Mesodermal cell (in vitro differentiated cells): ENCODE data around the gene GRIK1.

Experiments
- H3K27ac ChIP-seq: 2 replicates; pipeline ENCODE4 v1.7.0; 2013; ENCODE audit warnings: mild to moderate bottlenecking, low read depth, low read length, moderate library complexity; ENCODE audit not compliant: severe bottlenecking
- H3K36me3 ChIP-seq: 2 replicates; pipeline ENCODE4 v1.7.1; 2013; ENCODE audit warnings: mild to moderate bottlenecking, low read length, moderate library complexity; ENCODE audit not compliant: control insufficient read depth, insufficient read depth
- H3K4me1 ChIP-seq: one replicate; pipeline ENCODE4 v1.7.1; 2013; ENCODE audit warnings: mild to moderate bottlenecking, low read length; ENCODE audit not compliant: insufficient read depth, control insufficient read depth, poor library complexity, severe bottlenecking
- H3K4me3 ChIP-seq: 2 replicates; pipeline ENCODE4 v1.7.0; 2013; ENCODE audit warnings: low read length, control low read depth, mild to moderate bottlenecking; ENCODE audit not compliant: insufficient read depth, poor library complexity, severe bottlenecking; ENCODE audit errors: extremely low read depth
- H3K9me3 ChIP-seq: 2 replicates; pipeline ENCODE4 v1.7.1; 2013; ENCODE audit warnings: mild to moderate bottlenecking, low read length, moderate library complexity; ENCODE audit not compliant: control insufficient read depth
- WGBS, 2 experiments: methylation state at CpG; one replicate each; pipeline ENCODE4 v1.1.5; 2013; ENCODE audit warnings: missing lambda C conversion rate in 2 of 2; ENCODE audit not compliant: insufficient coverage in 2 of 2; 5-methylcytosine and 5-hydroxymethylcytosine counted together

Gene GRIK1

GRCh38 chr21:29708401-29708800 is 231.4 kb downstream of the GRIK1 start:
- Histone ChIP-seq H3K36me3 (no peaks in the 10 kb centered on the region), H3K9me3 (no peaks in the 10 kb centered on the region), H3K4me1 (no peaks in the 10 kb centered on the region), H3K27ac (no peak overlapping the region), H3K4me3 (no peak overlapping the region)
- 79 to 92% methylated on average over 2 to 4 of the region's 4 CpGs for WGBS, 2 experiments

- no peaks in the 10 kb centered on the region for H3K4me1 ChIP-seq
- no peaks in the 10 kb centered on the region for H3K36me3 ChIP-seq
- no peaks in the 10 kb centered on the region for H3K9me3 ChIP-seq
- H3K27ac ChIP-seq = no peak overlapping the region
- 60 to 100% methylated on average over 1 of the region's 1 CpG for WGBS, 2 experiments
- no peak overlapping the region for H3K4me3 ChIP-seq
Observed at GRCh38 chr21:29704719-29705118, 235.1 kb downstream of the GRIK1 start.

GRCh38 chr21:29701676-29702075 is 238.1 kb downstream of the GRIK1 start:
- no peak overlapping the region for H3K4me3 ChIP-seq
- no peaks in the 10 kb centered on the region for H3K4me1 ChIP-seq
- H3K36me3 ChIP-seq = no peaks in the 10 kb centered on the region
- no peaks in the 10 kb centered on the region for H3K9me3 ChIP-seq
- no peak overlapping the region for H3K27ac ChIP-seq
- WGBS, 2 experiments = 91 to 96% methylated on average over 4 to 5 of the region's 5 CpGs

- WGBS, 2 experiments = 80 to 90% methylated on average over 4 of the region's 7 CpGs
- Histone ChIP-seq H3K36me3 (no peaks in the 10 kb centered on the region), H3K4me3 (no peak overlapping the region), H3K27ac (no peak overlapping the region), H3K4me1 (no peaks in the 10 kb centered on the region), H3K9me3 (no peaks in the 10 kb centered on the region)
Observed at GRCh38 chr21:29697555-29698193, 242.1 kb downstream of the GRIK1 start.

GRCh38 chr21:29696937-29697336 is 242.9 kb downstream of the GRIK1 start:
- H3K4me1 ChIP-seq = no peaks in the 10 kb centered on the region
- no peak overlapping the region for H3K27ac ChIP-seq
- no peaks in the 10 kb centered on the region for H3K9me3 ChIP-seq
- no CpG with 5 or more reads among the region's 1 CpG for WGBS, 2 experiments
- no peaks in the 10 kb centered on the region for H3K36me3 ChIP-seq
- H3K4me3 ChIP-seq = no peak overlapping the region

- H3K4me3 ChIP-seq = no peak overlapping the region
- H3K36me3 ChIP-seq = no peaks in the 10 kb centered on the region
- 75 to 83% methylated on average over 1 to 2 of the region's 5 CpGs for WGBS, 2 experiments
- no peaks in the 10 kb centered on the region for H3K4me1 ChIP-seq
- no peaks in the 10 kb centered on the region for H3K9me3 ChIP-seq
- H3K27ac ChIP-seq = no peak overlapping the region
Observed at GRCh38 chr21:29691616-29692491, 247.9 kb downstream of the GRIK1 start.

GRCh38 chr21:29689753-29690152 is 250.0 kb downstream of the GRIK1 start:
- H3K9me3 ChIP-seq = no peaks in the 10 kb centered on the region
- 98% methylated on average over 5 of the region's 6 CpGs for WGBS, 2 experiments
- no peak overlapping the region for H3K4me3 ChIP-seq
- H3K4me1 ChIP-seq = no peaks in the 10 kb centered on the region
- no peak overlapping the region for H3K27ac ChIP-seq
- no peaks in the 10 kb centered on the region for H3K36me3 ChIP-seq

- no peak overlapping the region for H3K27ac ChIP-seq
- no peaks in the 10 kb centered on the region for H3K9me3 ChIP-seq
- H3K4me1 ChIP-seq = no peaks in the 10 kb centered on the region
- no peaks in the 10 kb centered on the region for H3K36me3 ChIP-seq
- H3K4me3 ChIP-seq = no peak overlapping the region
- WGBS, 2 experiments = 80 to 100% methylated on average over 1 of the region's 1 CpG
Observed at GRCh38 chr21:29684106-29684505, 255.7 kb downstream of the GRIK1 start.

GRCh38 chr21:29682800-29683199 is 257.0 kb downstream of the GRIK1 start:
- Histone ChIP-seq H3K9me3 (no peaks in the 10 kb centered on the region), H3K4me1 (no peaks in the 10 kb centered on the region), H3K27ac (no peak overlapping the region), H3K4me3 (no peak overlapping the region), H3K36me3 (no peaks in the 10 kb centered on the region)
- 83 to 93% methylated on average over 3 of the region's 3 CpGs for WGBS, 2 experiments

GRCh38 chr21:29680273-29680672 is 259.5 kb downstream of the GRIK1 start:
- no peaks in the 10 kb centered on the region for H3K4me1 ChIP-seq
- WGBS, 2 experiments = 100% methylated on average over 1 of the region's 4 CpGs
- no peak overlapping the region for H3K27ac ChIP-seq
- no peaks in the 10 kb centered on the region for H3K9me3 ChIP-seq
- H3K4me3 ChIP-seq = no peak overlapping the region
- no peaks in the 10 kb centered on the region for H3K36me3 ChIP-seq

- Histone ChIP-seq H3K36me3 (no peaks in the 10 kb centered on the region), H3K9me3 (no peaks in the 10 kb centered on the region), H3K4me3 (no peak overlapping the region), H3K4me1 (no peaks in the 10 kb centered on the region), H3K27ac (no peak overlapping the region)
- WGBS, 2 experiments = 100% methylated on average over 1 of the region's 1 CpG
Observed at GRCh38 chr21:29678626-29679025, 261.2 kb downstream of the GRIK1 start.
